H9 (cell line): ENCODE data around the gene SUPT20HL1. TPM values are rescaled to one million over a fixed set of nuclear protein-coding genes. Genes with fewer than 3 reads are reported as not detected.

Source experiments
- DNase-seq: peaks from one replicate; pipeline ENCODE4 v3.0.0-alpha.2; 2017
- H2AFZ ChIP-seq: one replicate; pipeline ENCODE4 v1.6.1; 2013; ENCODE audit warnings: mild to moderate bottlenecking, low read length, control low read depth, moderate library complexity
- H2AK5ac ChIP-seq: 2 replicates; pipeline ENCODE4 v1.6.1; 2013; ENCODE audit warnings: low read length, control low read depth, mixed read lengths; ENCODE audit not compliant: insufficient read length
- H2BK120ac ChIP-seq: one replicate; pipeline ENCODE4 v1.6.1; 2013; ENCODE audit warnings: low read depth, mild to moderate bottlenecking, low read length, control low read depth, inconsistent platforms; ENCODE audit not compliant: poor library complexity, severe bottlenecking
- H2BK12ac ChIP-seq: 2 replicates; pipeline ENCODE4 v1.6.1; 2013; ENCODE audit warnings: low read length, control low read depth, mixed read lengths, low read depth; ENCODE audit not compliant: insufficient read length
- H2BK15ac ChIP-seq: 2 replicates; pipeline ENCODE4 v1.6.1; 2013; ENCODE audit warnings: low read depth, low read length, control low read depth
- H2BK20ac ChIP-seq: one replicate; pipeline ENCODE4 v1.6.1; 2013; ENCODE audit warnings: low read depth, mild to moderate bottlenecking, low read length, control low read depth, inconsistent platforms; ENCODE audit not compliant: poor library complexity, severe bottlenecking
- H2BK5ac ChIP-seq: 2 replicates; pipeline ENCODE4 v1.6.1; 2013; ENCODE audit warnings: low read length, control low read depth, mixed read lengths; ENCODE audit not compliant: insufficient read length
- H3K14ac ChIP-seq: 2 replicates; pipeline ENCODE4 v1.6.1; 2013; ENCODE audit warnings: low read length, control low read depth; ENCODE audit not compliant: insufficient read depth
- H3K18ac ChIP-seq: 2 replicates; pipeline ENCODE4 v1.6.1; 2013; ENCODE audit warnings: low read depth, mild to moderate bottlenecking, mixed read lengths, low read length, control low read depth; ENCODE audit not compliant: insufficient read length
- H3K23ac ChIP-seq: 2 replicates; pipeline ENCODE4 v1.6.1; 2013; ENCODE audit warnings: low read length, control low read depth, mixed read lengths, low read depth; ENCODE audit not compliant: insufficient read length
- H3K23me2 ChIP-seq: 2 replicates; pipeline ENCODE4 v1.6.1; 2013; ENCODE audit warnings: low read depth, mild to moderate bottlenecking, mixed read lengths, low read length, control low read depth; ENCODE audit not compliant: insufficient read length, poor library complexity, severe bottlenecking
- H3K27ac ChIP-seq: 2 replicates; pipeline ENCODE4 v1.5.1; 2013; ENCODE audit warnings: low read length, control low read depth, mixed read lengths, low read depth; ENCODE audit not compliant: insufficient read length
- H3K27me3 ChIP-seq: 2 replicates; pipeline ENCODE4 v1.6.1; 2013; ENCODE audit warnings: low read length, control low read depth, inconsistent platforms; ENCODE audit not compliant: insufficient read depth
- H3K4ac ChIP-seq: 2 replicates; pipeline ENCODE4 v1.6.1; 2013; ENCODE audit warnings: low read depth, mild to moderate bottlenecking, control low read depth, inconsistent platforms, low read length, moderate library complexity
- H3K4me1 ChIP-seq: 2 replicates; pipeline ENCODE4 v1.6.1; 2013; ENCODE audit warnings: low read length, control low read depth, inconsistent platforms; ENCODE audit not compliant: insufficient read depth
- H3K4me2 ChIP-seq: 2 replicates; pipeline ENCODE4 v1.6.1; 2013; ENCODE audit warnings: low read length, control low read depth, mixed read lengths; ENCODE audit not compliant: insufficient read length, insufficient read depth
- H3K56ac ChIP-seq: 2 replicates; pipeline ENCODE4 v1.6.1; 2013; ENCODE audit warnings: low read depth, mild to moderate bottlenecking, mixed read lengths, low read length, control low read depth; ENCODE audit not compliant: insufficient read length
- H3K79me1 ChIP-seq: 2 replicates; pipeline ENCODE4 v1.6.1; 2013; ENCODE audit warnings: low read depth, mild to moderate bottlenecking, moderate library complexity, low read length, control low read depth, inconsistent platforms; ENCODE audit not compliant: insufficient read depth, poor library complexity, severe bottlenecking
- H3K79me2 ChIP-seq: 2 replicates; pipeline ENCODE4 v1.6.1; 2013; ENCODE audit warnings: low read length, control low read depth, inconsistent platforms; ENCODE audit not compliant: insufficient read depth
- H3K9ac ChIP-seq: 2 replicates; pipeline ENCODE4 v1.6.1; 2013; ENCODE audit warnings: low read length, control low read depth, mixed read lengths; ENCODE audit not compliant: insufficient read length; ENCODE audit errors: extremely low read depth
- H3K9me3 ChIP-seq: one replicate; pipeline ENCODE4 v1.6.1; 2013; ENCODE audit warnings: low read depth, low read length, inconsistent platforms; ENCODE audit not compliant: control insufficient read depth
- H3T11ph ChIP-seq: one replicate; pipeline ENCODE4 v1.6.1; 2013; ENCODE audit warnings: mild to moderate bottlenecking, low read length, control low read depth, inconsistent platforms
- H4K20me1 ChIP-seq: one replicate; pipeline ENCODE4 v1.6.1; 2013; ENCODE audit not compliant: control insufficient read depth, insufficient read length, insufficient read depth
- H4K5ac ChIP-seq: 2 replicates; pipeline ENCODE4 v1.6.1; 2013; ENCODE audit warnings: low read depth, mild to moderate bottlenecking, mixed read lengths, low read length, control low read depth; ENCODE audit not compliant: insufficient read length
- H4K8ac ChIP-seq: replicated peaks from 2 replicates; pipeline ENCODE4 v1.6.1; 2013; ENCODE audit warnings: low read length, control low read depth, mixed read lengths, low read depth; ENCODE audit not compliant: insufficient read length
- H4K91ac ChIP-seq: 2 replicates; pipeline ENCODE4 v1.6.1; 2013; ENCODE audit warnings: low read depth, mild to moderate bottlenecking, moderate library complexity, mixed read lengths, low read length, control low read depth; ENCODE audit not compliant: insufficient read length
- H3K27ac Mint-ChIP-seq, 3 experiments: 2 replicates in 2 of 3; 3 replicates in 1 of 3; pipeline ENCODE4 v1.8.0; 2020 to 2021; ENCODE audit warnings: mixed read lengths in 3 of 3, mild to moderate bottlenecking in 1 of 3, moderate library complexity in 1 of 3
- H3K27me3 Mint-ChIP-seq: 2 replicates; pipeline ENCODE4 v1.8.0; 2021; ENCODE audit warnings: low read depth, mild to moderate bottlenecking, moderate library complexity, mixed read lengths
- H3K36me3 Mint-ChIP-seq, 3 experiments: 2 replicates in 2 of 3; 3 replicates in 1 of 3; pipeline ENCODE4 v1.8.0; 2020 to 2021; ENCODE audit warnings: low read depth in 3 of 3, mixed read lengths in 3 of 3; ENCODE audit not compliant: insufficient read depth in 1 of 3
- H3K4me1 Mint-ChIP-seq, 2 experiments: 2 replicates each; pipeline ENCODE4 v1.8.0; 2020; ENCODE audit warnings: mixed read lengths in 2 of 2
- H3K4me3 Mint-ChIP-seq, 2 experiments: 2 replicates in 1 of 2; 3 replicates in 1 of 2; pipeline ENCODE4 v1.8.0; 2020 to 2021; ENCODE audit warnings: mild to moderate bottlenecking in 2 of 2, mixed read lengths in 2 of 2, moderate library complexity in 1 of 2
- H3K9me3 Mint-ChIP-seq, 2 experiments: 2 replicates in 1 of 2; 3 replicates in 1 of 2; pipeline ENCODE4 v1.8.0; 2020; ENCODE audit warnings: mild to moderate bottlenecking in 2 of 2, mixed read lengths in 2 of 2, moderate library complexity in 1 of 2
- CTCF ChIP-seq: fragments of 200-600 bp; sonication (generic); conservative IDR thresholded peaks from 3 replicates; pipeline ENCODE4 v1.8.0; 2021; ENCODE audit warnings: antibody characterized with exemption, mild to moderate bottlenecking
- WGBS: extraction: QIAGEN DNeasy Blood & Tissue Kit; methylation state at CpG from one replicate; pipeline ENCODE4 v1.1.7; 2013; ENCODE audit warnings: missing lambda C conversion rate, low lambda C conversion rate, mixed read lengths; ENCODE audit not compliant: insufficient read length; ENCODE audit errors: extremely low coverage; 5-methylcytosine and 5-hydroxymethylcytosine counted together
- total RNA-seq: library from RNA; stranded (reverse); gene quantifications from 2 replicates; pipeline ENCODE4 v1.2.1, GENCODE V29; 2021

SUPT20HL1 gene
- total RNA-seq, 1 experiment from 2014 or later = not detected

DNA sequence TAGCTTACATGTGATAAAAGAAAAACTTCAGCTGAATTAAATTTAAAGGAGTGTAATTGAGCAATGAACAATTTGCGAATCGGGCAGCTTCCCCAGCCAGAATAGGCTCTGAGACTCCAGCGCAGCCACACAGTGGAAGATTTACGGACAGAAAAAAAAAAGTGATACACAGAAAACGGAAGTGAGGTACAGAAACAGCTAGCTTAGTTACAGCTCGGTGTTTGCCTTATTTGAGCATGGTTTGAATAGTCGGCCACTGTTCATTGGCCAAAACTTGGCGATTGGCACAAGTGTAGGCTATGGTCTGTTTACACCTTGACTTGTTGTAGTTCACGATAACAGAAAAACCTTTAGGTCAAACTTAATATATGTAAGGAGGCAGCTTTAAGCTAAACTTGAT lies 16.7 kb upstream of the SUPT20HL1 start:
- Mint-ChIP-seq H3K9me3 (no peaks in the 10 kb centered on the region; a peak in 1 of 5 replicates), H3K4me3 (no peak overlapping the region), H3K27me3 (peaks cover 2% of the 10 kb centered on the region; the same call in 1 of the 2 replicates), H3K36me3 (no peaks in the 10 kb centered on the region), H3K4me1 (peaks cover 10 to 11% of the 10 kb centered on the region in 2 experiments), H3K27ac (no peak overlapping the region)
- TF ChIP-seq CTCF = no peak
- Histone ChIP-seq H2BK20ac (no peak overlapping the region), H2BK120ac (no peak overlapping the region), H3K23me2 (no peaks in the 10 kb centered on the region), H2BK5ac (no peak overlapping the region), H3K27ac (no peak overlapping the region), H2BK15ac (no peak overlapping the region), H4K5ac (no peak overlapping the region), H3T11ph (no peak overlapping the region), H3K23ac (no peak overlapping the region), H4K91ac (no peak overlapping the region), H3K79me1 (no peaks in the 10 kb centered on the region), H3K9ac (no peak overlapping the region), H3K4me2 (no peak overlapping the region), H3K27me3 (no peaks in the 10 kb centered on the region), H4K8ac (no peak overlapping the region), H3K9me3 (no peaks in the 10 kb centered on the region), H3K14ac (no peak overlapping the region), H2AK5ac (no peak overlapping the region), H3K18ac (no peak overlapping the region), H3K4me1 (no peaks in the 10 kb centered on the region), H2BK12ac (no peak overlapping the region), H3K79me2 (no peaks in the 10 kb centered on the region), H3K4ac (no peak overlapping the region), H4K20me1 (no peaks in the 10 kb centered on the region), H2AFZ (no peak overlapping the region), H3K56ac (no peak overlapping the region)
- WGBS = no CpG with 5 or more reads among the region's 9 CpGs
- no peak for DNase-seq
